ENCODE data around the gene PTEN.

- TF ChIP-seq, protein P1, sequence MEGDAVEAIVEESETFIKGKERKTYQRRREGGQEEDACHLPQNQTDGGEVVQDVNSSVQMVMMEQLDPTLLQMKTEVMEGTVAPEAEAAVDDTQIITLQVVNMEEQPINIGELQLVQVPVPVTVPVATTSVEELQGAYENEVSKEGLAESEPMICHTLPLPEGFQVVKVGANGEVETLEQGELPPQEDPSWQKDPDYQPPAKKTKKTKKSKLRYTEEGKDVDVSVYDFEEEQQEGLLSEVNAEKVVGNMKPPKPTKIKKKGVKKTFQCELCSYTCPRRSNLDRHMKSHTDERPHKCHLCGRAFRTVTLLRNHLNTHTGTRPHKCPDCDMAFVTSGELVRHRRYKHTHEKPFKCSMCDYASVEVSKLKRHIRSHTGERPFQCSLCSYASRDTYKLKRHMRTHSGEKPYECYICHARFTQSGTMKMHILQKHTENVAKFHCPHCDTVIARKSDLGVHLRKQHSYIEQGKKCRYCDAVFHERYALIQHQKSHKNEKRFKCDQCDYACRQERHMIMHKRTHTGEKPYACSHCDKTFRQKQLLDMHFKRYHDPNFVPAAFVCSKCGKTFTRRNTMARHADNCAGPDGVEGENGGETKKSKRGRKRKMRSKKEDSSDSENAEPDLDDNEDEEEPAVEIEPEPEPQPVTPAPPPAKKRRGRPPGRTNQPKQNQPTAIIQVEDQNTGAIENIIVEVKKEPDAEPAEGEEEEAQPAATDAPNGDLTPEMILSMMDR (IDR thresholded peaks at IDR 0.05), result no peak
- TF ChIP-seq EZH2 (IDR thresholded peaks at IDR 0.05), result no peak
Measured at GRCh38 chr10:87838650-87839049, 24.8 kb upstream of the PTEN start.
